A549 (cell line): ENCODE data around the gene FAM118B. TPM values are rescaled to one million over a fixed set of nuclear protein-coding genes. Genes with fewer than 3 reads are reported as not detected.

Source experiments
- ATAC-seq, 2 experiments: fragments of 200-7000 bp in 1 of 2; fragments of >200 bp in 1 of 2; cut with Nextera tagmentation in 1 of 2; cut with Tn5 transposase in 1 of 2; 3 replicates each; pipeline versions ENCODE4 v1.8.0 to v1.9.1; 2018 to 2020; ENCODE audit warnings: mild to moderate bottlenecking in 1 of 2, moderate library complexity in 1 of 2
- CTCF ChIA-PET: fragments of 300-600 bp; sonication (Branson Sonifier 250); formaldehyde crosslinking; extraction: SDS; loops from one replicate; lab custom pipeline; 2021; ENCODE audit warnings: antibody characterized with exemption, inconsistent platforms; lab: Yijun Ruan, JAX
- POLR2A ChIA-PET: fragments of 350-600 bp; formaldehyde crosslinking; extraction: SDS; loops from one replicate; lab custom pipeline; 2021; ENCODE audit warnings: antibody characterized with exemption, inconsistent platforms; lab: Yijun Ruan, JAX
- DNase-seq, 2 experiments: peaks; one replicate each; pipeline versions ENCODE4 v3.0.0 to v3.0.0-alpha.2; 2011 to 2016; ENCODE audit warnings: low read depth in 1 of 2, low spot score in 1 of 2
- FAIRE-seq: peaks from 2 replicates; lab custom pipeline; 2011; peaks lifted over from hg19 to GRCh38; lab: Jason Lieb, UNC
- H3K27ac ChIP-seq, 2 experiments: fragments of >200 bp; sonication (Bioruptor Twin); formaldehyde crosslinking; 3 replicates each; pipeline ENCODE4 v1.5.1; 2016 to 2017
- H3K4me1 ChIP-seq: fragments of >200 bp; sonication (Bioruptor Twin); formaldehyde crosslinking; 3 replicates; pipeline ENCODE4 v1.6.1; 2016
- H3K4me2 ChIP-seq: fragments of >200 bp; sonication (Bioruptor Twin); formaldehyde crosslinking; 3 replicates; pipeline ENCODE4 v1.6.1; 2016
- H3K4me3 ChIP-seq: fragments of >200 bp; sonication (Bioruptor Twin); formaldehyde crosslinking; 3 replicates; pipeline ENCODE4 v1.5.1; 2016
- H3K9me3 ChIP-seq: fragments of >200 bp; sonication (Bioruptor Twin); formaldehyde crosslinking; 3 replicates; pipeline ENCODE4 v1.6.1; 2016
- BHLHE40 ChIP-seq: IDR thresholded peaks from 2 replicates; pipeline ENCODE4 v1.6.1; 2012; ENCODE audit warnings: low read depth, low read length, inconsistent platforms
- CEBPB ChIP-seq, 2 experiments: fragments of >200 bp in 1 of 2; sonication (Bioruptor Twin) in 1 of 2; formaldehyde crosslinking in 1 of 2; IDR thresholded peaks; 2 replicates each; pipeline ENCODE4 v1.6.1; 2012 to 2016
- CHD2 ChIP-seq: fragments of 150-350 bp; IDR thresholded peaks from 2 replicates; pipeline ENCODE4 v1.6.1; 2014; ENCODE audit warnings: low read length; ENCODE audit not compliant: partially characterized antibody
- EHF ChIP-seq: fragments of 250-450 bp; sonication (Bioruptor Pico); IDR thresholded peaks from 2 replicates; pipeline ENCODE4 v1.5.0; 2020; ENCODE audit warnings: mild to moderate bottlenecking
- ELK1 ChIP-seq: fragments of 150-350 bp; IDR thresholded peaks from 2 replicates; pipeline ENCODE4 v1.6.1; 2014; ENCODE audit warnings: low read depth, mild to moderate bottlenecking, low read length
- ESRRA ChIP-seq: fragments of 150-350 bp; IDR thresholded peaks from 2 replicates; pipeline ENCODE4 v1.6.1; 2014; ENCODE audit warnings: mild to moderate bottlenecking, low read length, borderline replicate concordance
- FOXS1 ChIP-seq: fragments of 250-450 bp; sonication (Bioruptor Pico); IDR thresholded peaks from 2 replicates; pipeline ENCODE4 v1.5.0; 2020; ENCODE audit warnings: mild to moderate bottlenecking, moderate library complexity
- HES2 ChIP-seq: fragments of >200 bp; sonication (Bioruptor Twin); formaldehyde crosslinking; IDR thresholded peaks from 2 replicates; pipeline ENCODE4 v1.6.1; 2016
- HOXB13 ChIP-seq: fragments of 250-450 bp; sonication (Bioruptor Pico); IDR thresholded peaks from 2 replicates; pipeline ENCODE4 v1.5.0; 2020; ENCODE audit warnings: low read depth, mild to moderate bottlenecking, moderate library complexity
- HOXB5 ChIP-seq: fragments of 250-450 bp; sonication (Bioruptor Pico); IDR thresholded peaks from 2 replicates; pipeline ENCODE4 v1.5.0; 2020; ENCODE audit warnings: mild to moderate bottlenecking, moderate library complexity
- JUNB ChIP-seq: fragments of >200 bp; sonication (Bioruptor Twin); formaldehyde crosslinking; IDR thresholded peaks from 2 replicates; pipeline ENCODE4 v1.6.1; 2016
- KDM5A ChIP-seq: fragments of 200-600 bp; sonication (generic); IDR thresholded peaks from 2 replicates; pipeline ENCODE4 v1.6.1; 2016; ENCODE audit warnings: antibody characterized with exemption, mild to moderate bottlenecking
- MAZ ChIP-seq: fragments of 150-350 bp; IDR thresholded peaks from 2 replicates; pipeline ENCODE4 v1.6.1; 2014; ENCODE audit warnings: antibody characterized with exemption, low read depth, low read length, borderline replicate concordance
- MYC ChIP-seq: IDR thresholded peaks from 2 replicates; pipeline ENCODE4 v1.6.1; 2012; ENCODE audit warnings: mild to moderate bottlenecking, inconsistent platforms, low read length, improper control_type of control experiment, borderline replicate concordance
- NPAS2 ChIP-seq: fragments of 250-450 bp; sonication (Bioruptor Pico); IDR thresholded peaks from 2 replicates; pipeline ENCODE4 v1.8.0; 2022; ENCODE audit warnings: mild to moderate bottlenecking, moderate library complexity, borderline replicate concordance
- NR3C1 ChIP-seq: fragments of >200 bp; sonication (Bioruptor Twin); formaldehyde crosslinking; IDR thresholded peaks from 3 replicates; pipeline ENCODE4 v1.6.1; 2017
- PHF8 ChIP-seq: fragments of 200-600 bp; sonication (generic); IDR thresholded peaks from 2 replicates; pipeline ENCODE4 v1.6.1; 2016; ENCODE audit warnings: low read depth, mild to moderate bottlenecking, antibody characterized with exemption, moderate library complexity, borderline replicate concordance
- POLR2AphosphoS2 ChIP-seq: conservative IDR thresholded peaks from 2 replicates; pipeline ENCODE4 v1.6.1; 2012; ENCODE audit warnings: low read length, improper control_type of control experiment, inconsistent platforms
- RCOR1 ChIP-seq: fragments of 150-350 bp; IDR thresholded peaks from 2 replicates; pipeline ENCODE4 v1.6.1; 2014; ENCODE audit warnings: antibody characterized with exemption, low read length, low read depth
- RFX5 ChIP-seq: fragments of 450-650 bp; IDR thresholded peaks from 2 replicates; pipeline ENCODE4 v1.7.1; 2014; ENCODE audit warnings: antibody characterized with exemption, mild to moderate bottlenecking, moderate library complexity
- SMC3 ChIP-seq: fragments of >200 bp; sonication (Bioruptor Twin); formaldehyde crosslinking; IDR thresholded peaks from 3 replicates; pipeline ENCODE4 v1.6.1; 2018; ENCODE audit warnings: inconsistent platforms
- SREBF2 ChIP-seq: fragments of 450-650 bp; IDR thresholded peaks from 2 replicates; pipeline ENCODE4 v1.6.1; 2014; ENCODE audit warnings: mild to moderate bottlenecking, moderate library complexity
- TFCP2L1 ChIP-seq: fragments of 250-450 bp; sonication (Bioruptor Pico); IDR thresholded peaks from 2 replicates; pipeline ENCODE4 v1.5.0; 2021; ENCODE audit warnings: mild to moderate bottlenecking
- TP53 ChIP-seq: fragments of 250-450 bp; sonication (Bioruptor Pico); IDR thresholded peaks from 2 replicates; pipeline ENCODE4 v1.5.0; 2021; ENCODE audit warnings: mild to moderate bottlenecking, moderate library complexity
- USF2 ChIP-seq: fragments of 450-650 bp; IDR thresholded peaks from 2 replicates; pipeline ENCODE4 v1.6.1; 2014; ENCODE audit warnings: antibody characterized with exemption
- ZC3H11A ChIP-seq: fragments of 450-650 bp; IDR thresholded peaks from 2 replicates; pipeline ENCODE4 v1.6.1; 2014; ENCODE audit warnings: antibody characterized with exemption, mild to moderate bottlenecking
- ZFP36 ChIP-seq: fragments of 450-650 bp; IDR thresholded peaks from 2 replicates; pipeline ENCODE4 v1.6.1; 2014; ENCODE audit warnings: borderline replicate concordance; ENCODE audit not compliant: partially characterized antibody
- ZSCAN20 ChIP-seq: fragments of 250-450 bp; sonication (Bioruptor Pico); IDR thresholded peaks from 2 replicates; pipeline ENCODE4 v1.8.0; 2022; ENCODE audit warnings: mild to moderate bottlenecking, moderate library complexity
- WGBS: methylation state at CpG from one replicate; pipeline ENCODE4 v1.1.6; 2017; ENCODE audit errors: missing lambda C conversion rate; 5-methylcytosine and 5-hydroxymethylcytosine counted together
- polyA plus RNA-seq, 4 experiments: library from polyadenylated mRNA; depleted of rRNA in 3 of 4; stranded (reverse); fragments of >200 nt; fragmentation: RNase III in 1 of 4; extraction: RNeasy Plus Mini Kit Qiagen cat#74134 plus additional on column Dnase treatment in 1 of 4; gene quantifications; 2 replicates in 3 of 4; 3 replicates in 1 of 4; pipeline ENCODE4 v1.2.3, GENCODE V29; 2011 to 2017
- TF ChIP-seq, protein P1 (sequence below): fragments of >200 bp; sonication (Bioruptor Twin); formaldehyde crosslinking; IDR thresholded peaks from 3 replicates; pipeline ENCODE4 v1.6.1; 2016
- TF ChIP-seq, protein P2 (sequence below): IDR thresholded peaks from 2 replicates; pipeline ENCODE4 v1.6.1; 2012; ENCODE audit warnings: low read depth, borderline replicate concordance

Gene FAM118B
- polyA plus RNA-seq, 2 of the 4 experiments (the other 2 are of a cell fraction) = 14.9 to 23.9 TPM

DNA sequence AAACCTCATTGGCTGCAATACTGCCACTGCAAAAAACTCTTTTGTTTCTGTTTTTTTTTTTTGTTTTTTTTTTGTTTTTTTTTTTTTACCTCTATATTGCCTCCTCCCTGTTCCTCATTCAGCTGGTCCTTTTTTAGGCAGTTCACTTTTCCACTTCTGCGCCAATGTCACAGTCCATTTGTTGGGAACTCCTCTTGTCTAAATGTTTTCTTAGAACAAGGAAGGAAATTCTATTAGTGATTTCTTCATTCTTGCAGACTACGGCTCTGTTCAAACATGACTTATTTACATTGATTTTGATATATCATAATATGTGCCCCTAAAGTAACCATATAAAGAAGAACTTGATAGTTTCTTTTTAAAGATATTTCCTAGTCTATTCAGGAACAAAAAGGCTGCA lies 2.9 kb downstream of the FAM118B start:
- CTCF ChIA-PET = no interaction called here
- H3K4me1 ChIP-seq = peaks cover 18% of the 10 kb centered on the region; the same call in 2 of the 3 replicates
- WGBS = 36% methylated on average over 2 of the region's 2 CpGs
- ATAC-seq = no peak
- peak overlapping the region; percentile 57 for H3K4me2 ChIP-seq
- TF ChIP-seq ZC3H11A (no peak), MYC (no peak), HES2 (no peak), POLR2AphosphoS2 (no peak), ZFP36 (no peak), HOXB13 (no peak), ZSCAN20 (CRISPR knock-in tag) (no peak), KDM5A (no peak), CEBPB (IDR thresholded peaks at IDR 0.05) (no peak), EHF (CRISPR knock-in tag) (no peak), TP53 (CRISPR knock-in tag) (no peak), HOXB5 (CRISPR knock-in tag) (no peak), FOXS1 (CRISPR knock-in tag) (no peak), USF2 (no peak), SREBF2 (no peak), MAZ (no peak)
- TF ChIP-seq, protein P1, sequence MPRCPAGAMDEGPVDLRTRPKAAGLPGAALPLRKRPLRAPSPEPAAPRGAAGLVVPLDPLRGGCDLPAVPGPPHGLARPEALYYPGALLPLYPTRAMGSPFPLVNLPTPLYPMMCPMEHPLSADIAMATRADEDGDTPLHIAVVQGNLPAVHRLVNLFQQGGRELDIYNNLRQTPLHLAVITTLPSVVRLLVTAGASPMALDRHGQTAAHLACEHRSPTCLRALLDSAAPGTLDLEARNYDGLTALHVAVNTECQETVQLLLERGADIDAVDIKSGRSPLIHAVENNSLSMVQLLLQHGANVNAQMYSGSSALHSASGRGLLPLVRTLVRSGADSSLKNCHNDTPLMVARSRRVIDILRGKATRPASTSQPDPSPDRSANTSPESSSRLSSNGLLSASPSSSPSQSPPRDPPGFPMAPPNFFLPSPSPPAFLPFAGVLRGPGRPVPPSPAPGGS = no peak
- TF ChIP-seq, all 56 proteins: peak for 0
- POLR2A ChIA-PET = no interaction called here
- DNase-seq = peak in 1 of 2 experiments; percentile 23
- no peak overlapping the region for H3K27ac ChIP-seq
- no peaks in the 10 kb centered on the region for H3K9me3 ChIP-seq
- no peak overlapping the region for H3K4me3 ChIP-seq
- no peak for FAIRE-seq

DNA sequence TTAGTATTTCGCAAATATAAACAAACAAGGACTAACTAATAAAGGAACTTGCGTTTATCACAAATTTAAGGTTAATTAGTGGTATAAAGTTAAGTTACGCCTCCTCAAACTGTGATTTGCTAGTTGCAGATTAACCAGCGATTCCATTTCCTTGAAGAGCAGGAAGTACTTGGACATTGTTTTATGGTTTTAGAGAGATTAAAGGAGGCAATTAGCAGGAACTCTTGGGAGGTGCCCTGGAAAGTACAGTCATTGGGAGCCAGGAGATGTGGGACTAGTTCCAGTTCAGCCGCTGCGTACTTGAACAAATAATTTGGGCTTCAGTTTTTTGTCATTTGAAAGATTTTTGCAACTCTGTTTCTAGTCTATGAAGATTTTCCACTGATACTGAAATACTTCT lies 3.3 kb downstream of the FAM118B start:
- no peak for DNase-seq

More for the DNA sequence above, 3.3 kb downstream of the FAM118B start:
- H3K4me1 ChIP-seq = peaks cover 18% of the 10 kb centered on the region; the same call in 2 of the 3 replicates
- TF ChIP-seq CHD2 (no peak), RFX5 (no peak), SMC3 (no peak), NPAS2 (CRISPR knock-in tag) (no peak), ESRRA (no peak), NR3C1 (no peak), BHLHE40 (no peak), ZSCAN20 (CRISPR knock-in tag) (no peak), HES2 (no peak), ELK1 (no peak), ZC3H11A (no peak), JUNB (no peak), HOXB5 (CRISPR knock-in tag) (no peak), TFCP2L1 (CRISPR knock-in tag) (no peak), PHF8 (no peak), RCOR1 (no peak), USF2 (no peak), HOXB13 (no peak)
- TF ChIP-seq, protein P1 = no peak
- TF ChIP-seq, protein P2, sequence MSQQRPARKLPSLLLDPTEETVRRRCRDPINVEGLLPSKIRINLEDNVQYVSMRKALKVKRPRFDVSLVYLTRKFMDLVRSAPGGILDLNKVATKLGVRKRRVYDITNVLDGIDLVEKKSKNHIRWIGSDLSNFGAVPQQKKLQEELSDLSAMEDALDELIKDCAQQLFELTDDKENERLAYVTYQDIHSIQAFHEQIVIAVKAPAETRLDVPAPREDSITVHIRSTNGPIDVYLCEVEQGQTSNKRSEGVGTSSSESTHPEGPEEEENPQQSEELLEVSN = no peak
- no peak for ATAC-seq
- H3K27ac ChIP-seq = no peak overlapping the region
- no peak for FAIRE-seq
- no peak overlapping the region for H3K4me3 ChIP-seq
- peak overlapping the region; percentile 57 for H3K4me2 ChIP-seq
- no peaks in the 10 kb centered on the region for H3K9me3 ChIP-seq
- ChIA-PET POLR2A (no interaction called here), CTCF (interaction anchor here (1.4 kb wide), 1 partner anchor 20 kb away, joined by 3 read pairs; no protein-coding TSS in a partner anchor)
- 31% methylated on average over 6 of the region's 6 CpGs for WGBS
